H1 (cell line): ENCODE data around the gene ACOT12. TPM values are rescaled to one million over a fixed set of nuclear protein-coding genes. Genes with fewer than 3 reads are reported as not detected.

Experiments used
- CTCF ChIA-PET: fragments of 300-600 bp; sonication (Branson Sonifier 250); formaldehyde crosslinking; loops from one replicate; lab custom pipeline; 2021; ENCODE audit not compliant: partially characterized antibody; lab: Charles Lee
- POLR2A ChIA-PET: fragments of 300-600 bp; sonication (Branson Sonifier 250); formaldehyde crosslinking; loops from one replicate; lab custom pipeline; 2021; ENCODE audit warnings: inconsistent platforms; ENCODE audit not compliant: partially characterized antibody; lab: Charles Lee
- DNase-seq, 2 experiments: peaks; one replicate each; pipeline versions ENCODE4 v3.0.0 to v3.0.0-alpha.2; 2010 to 2022; ENCODE audit warnings: low spot score in 2 of 2, low read depth in 1 of 2, mixed read lengths in 1 of 2
- FAIRE-seq: peaks from 2 replicates; lab custom pipeline; 2011; peaks lifted over from hg19 to GRCh38; lab: Jason Lieb, UNC
- H2AFZ ChIP-seq: 2 replicates; pipeline ENCODE4 v1.8.1; 2012; ENCODE audit warnings: low read length, inconsistent platforms
- H2AK5ac ChIP-seq: 2 replicates; pipeline ENCODE4 v1.6.1; 2013; ENCODE audit warnings: low read depth, low read length
- H2BK120ac ChIP-seq: replicated peaks from 2 replicates; pipeline ENCODE3; 2013; ENCODE audit warnings: low read depth, low read length, inconsistent platforms
- H2BK12ac ChIP-seq: 2 replicates; pipeline ENCODE4 v1.6.1; 2013; ENCODE audit warnings: low read depth, low read length
- H2BK15ac ChIP-seq: 2 replicates; pipeline ENCODE4 v1.6.1; 2013; ENCODE audit warnings: low read length
- H2BK20ac ChIP-seq: 2 replicates; pipeline ENCODE4 v1.6.1; 2013; ENCODE audit warnings: low read length
- H2BK5ac ChIP-seq: 2 replicates; pipeline ENCODE4 v1.6.1; 2013; ENCODE audit warnings: low read depth, low read length
- H3K14ac ChIP-seq: 2 replicates; pipeline ENCODE4 v1.6.1; 2013; ENCODE audit warnings: inconsistent platforms; ENCODE audit not compliant: insufficient read length
- H3K18ac ChIP-seq: 2 replicates; pipeline ENCODE4 v1.6.1; 2013; ENCODE audit warnings: low read length; ENCODE audit errors: extremely low read depth
- H3K23ac ChIP-seq: 2 replicates; pipeline ENCODE4 v1.6.1; 2013; ENCODE audit warnings: inconsistent platforms; ENCODE audit not compliant: insufficient read length
- H3K23me2 ChIP-seq: 2 replicates; pipeline ENCODE4 v1.6.1; 2013; ENCODE audit warnings: low read depth, low read length
- H3K27ac ChIP-seq: 2 replicates; pipeline ENCODE4 v1.6.1; 2011; ENCODE audit warnings: low read depth, low read length, inconsistent platforms
- H3K27me3 ChIP-seq, 4 experiments: replicated peaks in 1 of 4; 1 replicate in 1 of 4; 2 replicates in 3 of 4; pipeline versions ENCODE4 v1.6.1 to v1.8.1; 2011 to 2013; ENCODE audit warnings: low read length in 3 of 4, mild to moderate bottlenecking in 3 of 4, inconsistent platforms in 2 of 4, mixed read lengths in 2 of 4, moderate library complexity in 1 of 4; ENCODE audit not compliant: control insufficient read depth in 3 of 4, insufficient read depth in 3 of 4; ENCODE audit errors: extremely low read depth in 1 of 4
- H3K36me3 ChIP-seq, 4 experiments: 2 replicates each; pipeline versions ENCODE4 v1.6.1 to v1.8.1; 2011 to 2013; ENCODE audit warnings: mild to moderate bottlenecking in 4 of 4, low read length in 3 of 4, moderate library complexity in 2 of 4, control low read depth in 1 of 4, inconsistent platforms in 1 of 4; ENCODE audit not compliant: insufficient read depth in 4 of 4, control insufficient read depth in 2 of 4
- H3K4ac ChIP-seq: replicated peaks from 2 replicates; pipeline ENCODE3; 2013; ENCODE audit warnings: low read length, low read depth, mixed read lengths, inconsistent platforms; ENCODE audit not compliant: insufficient read length
- H3K4me1 ChIP-seq, 4 experiments: replicated peaks in 1 of 4; 1 replicate in 1 of 4; 2 replicates in 3 of 4; pipeline versions ENCODE4 v1.6.1 to v1.8.1; 2011 to 2013; ENCODE audit warnings: low read length in 3 of 4, inconsistent platforms in 2 of 4, mixed read lengths in 1 of 4; ENCODE audit not compliant: insufficient read depth in 4 of 4, control insufficient read depth in 3 of 4
- H3K4me2 ChIP-seq, 2 experiments: 2 replicates each; pipeline versions ENCODE4 v1.6.1 to v1.8.1; 2011 to 2013; ENCODE audit warnings: low read depth in 2 of 2, low read length in 2 of 2, control low read depth in 1 of 2, inconsistent platforms in 1 of 2, mild to moderate bottlenecking in 1 of 2; ENCODE audit not compliant: insufficient read depth in 1 of 2
- H3K4me3 ChIP-seq, 4 experiments: fragments of 200-600, 300-600 bp in 1 of 4; sonication (generic), shearing (Covaris generic), sonication (Bioruptor Twin) in 1 of 4; 2 replicates each; pipeline versions ENCODE4 v1.5.1 to v1.8.1; 2011 to 2016; ENCODE audit warnings: low read length in 4 of 4, low read depth in 3 of 4, control low read depth in 2 of 4, inconsistent platforms in 2 of 4, mild to moderate bottlenecking in 2 of 4, mixed read lengths in 1 of 4, moderate library complexity in 1 of 4; ENCODE audit not compliant: insufficient read depth in 2 of 4; ENCODE audit errors: extremely low read depth in 1 of 4
- H3K56ac ChIP-seq: replicated peaks from 2 replicates; pipeline ENCODE3; 2013; ENCODE audit warnings: low read depth, mild to moderate bottlenecking, mixed read lengths, low read length, inconsistent platforms; ENCODE audit not compliant: insufficient read length
- H3K79me1 ChIP-seq: 2 replicates; pipeline ENCODE4 v1.6.1; 2013; ENCODE audit warnings: low read depth, low read length, control low read depth
- H3K79me2 ChIP-seq, 2 experiments: 2 replicates each; pipeline versions ENCODE4 v1.6.1 to v1.8.1; 2012 to 2013; ENCODE audit warnings: low read length in 2 of 2, mild to moderate bottlenecking in 2 of 2, inconsistent platforms in 1 of 2; ENCODE audit not compliant: insufficient read depth in 2 of 2, control insufficient read depth in 1 of 2
- H3K9ac ChIP-seq, 4 experiments: replicated peaks in 1 of 4; 1 replicate in 1 of 4; 2 replicates in 3 of 4; pipeline versions ENCODE4 v1.6.1 to v1.8.1; 2011 to 2013; ENCODE audit warnings: low read depth in 3 of 4, low read length in 3 of 4, control low read depth in 2 of 4, mild to moderate bottlenecking in 2 of 4, moderate library complexity in 2 of 4, inconsistent platforms in 1 of 4; ENCODE audit errors: extremely low read depth in 1 of 4
- H3K9me3 ChIP-seq, 2 experiments: 2 replicates each; pipeline versions ENCODE4 v1.6.1 to v1.8.1; 2012 to 2013; ENCODE audit warnings: mild to moderate bottlenecking in 2 of 2, moderate library complexity in 2 of 2, control low read depth in 1 of 2, inconsistent platforms in 1 of 2, low read depth in 1 of 2, low read length in 1 of 2, mixed read lengths in 1 of 2; ENCODE audit not compliant: insufficient read depth in 2 of 2
- H4K20me1 ChIP-seq, 2 experiments: replicated peaks in 1 of 2; 2 replicates each; pipeline versions ENCODE3 to v1.8.1; 2011 to 2013; ENCODE audit warnings: inconsistent platforms in 2 of 2, low read length in 2 of 2, mild to moderate bottlenecking in 1 of 2; ENCODE audit not compliant: insufficient read depth in 2 of 2, control insufficient read depth in 1 of 2
- H4K5ac ChIP-seq: 2 replicates; pipeline ENCODE4 v1.6.1; 2013; ENCODE audit warnings: low read length, low read depth, mixed read lengths, inconsistent platforms; ENCODE audit not compliant: insufficient read length
- H4K8ac ChIP-seq: 2 replicates; pipeline ENCODE4 v1.8.0; 2013; ENCODE audit warnings: mild to moderate bottlenecking, moderate library complexity, low read length, inconsistent platforms; ENCODE audit not compliant: insufficient read depth; ENCODE audit errors: extremely low read depth
- H4K91ac ChIP-seq: replicated peaks from 2 replicates; pipeline ENCODE3; 2013; ENCODE audit warnings: low read length, mixed read lengths, inconsistent platforms; ENCODE audit not compliant: insufficient read length
- ASH2L ChIP-seq: fragments of 200-600, 300-600 bp; sonication (generic); IDR thresholded peaks from one replicate; pipeline ENCODE4 v1.7.1; 2017; ENCODE audit warnings: low read length
- CHD1 ChIP-seq: IDR thresholded peaks from 2 replicates; pipeline ENCODE4 v1.6.1; 2012; ENCODE audit warnings: low read depth, low read length, improper control_type of control experiment
- JUND ChIP-seq: IDR thresholded peaks from 2 replicates; pipeline ENCODE4 v1.6.1; 2011; ENCODE audit warnings: mild to moderate bottlenecking, improper control_type of control experiment, low read length
- KDM1A ChIP-seq: fragments of 200-600, 300-600 bp; sonication (generic); IDR thresholded peaks from 2 replicates; pipeline ENCODE4 v1.7.1; 2016; ENCODE audit warnings: mild to moderate bottlenecking, low read length, borderline replicate concordance
- MAFK ChIP-seq: IDR thresholded peaks from 2 replicates; pipeline ENCODE4 v1.6.1; 2012; ENCODE audit warnings: low read depth, mild to moderate bottlenecking, improper control_type of control experiment, low read length
- NRF1 ChIP-seq: IDR thresholded peaks from 2 replicates; pipeline ENCODE4 v1.6.1; 2011; ENCODE audit warnings: mild to moderate bottlenecking, low read depth, low read length, improper control_type of control experiment
- RBBP5 ChIP-seq: IDR thresholded peaks from 2 replicates; pipeline ENCODE4 v1.7.1; 2012; ENCODE audit warnings: low read depth, mild to moderate bottlenecking, inconsistent platforms, low read length, moderate library complexity, borderline replicate concordance
- RNF2 ChIP-seq: fragments of 200-900, 300-1000 bp; sonication (generic); IDR thresholded peaks from 2 replicates; pipeline ENCODE4 v1.7.1; 2016; ENCODE audit warnings: borderline replicate concordance, low read depth, mild to moderate bottlenecking, antibody characterized with exemption, low read length; ENCODE audit not compliant: poor library complexity, severe bottlenecking; ENCODE audit errors: missing control alignments
- SRF ChIP-seq: IDR thresholded peaks from 2 replicates; pipeline ENCODE4 v1.6.1; 2011; ENCODE audit warnings: mild to moderate bottlenecking, low read depth, low read length, moderate library complexity
- WGBS, 2 experiments: shearing (Covaris generic) in 1 of 2; methylation state at CpG; one replicate each; pipeline versions ENCODE4 v1.1.6 to v1.1.7; 2013 to 2015; ENCODE audit warnings: low lambda C conversion rate in 2 of 2, mixed read lengths in 2 of 2, inconsistent platforms in 1 of 2, low coverage in 1 of 2, missing lambda C conversion rate in 1 of 2; ENCODE audit not compliant: insufficient replicate concordance in 2 of 2, insufficient coverage in 1 of 2, insufficient read length in 1 of 2; ENCODE audit errors: extremely low coverage in 1 of 2, missing lambda C conversion rate in 1 of 2; 5-methylcytosine and 5-hydroxymethylcytosine counted together
- polyA plus RNA-seq, 7 experiments: library from polyadenylated mRNA; depleted of rRNA in 3 of 7; stranded (reverse) in 5 of 7; unstranded in 2 of 7; fragments of >200 nt in 5 of 7; fragments of 200-250 nt in 2 of 7; gene quantifications; 1 replicate in 5 of 7; 2 replicates in 1 of 7; 4 replicates in 1 of 7; pipeline versions ENCODE4 v1.2.1 to v1.2.3, GENCODE V29; 2011 to 2013; ENCODE audit warnings: missing spikeins in 2 of 7, mixed read lengths in 2 of 7
- total RNA-seq: library from RNA; stranded (reverse); fragmentation: NEBNext Ultra II Directional; extraction: Animal tissue kit (Norgen Biotek cat#: 25700); gene quantifications from 2 replicates; pipeline ENCODE4 v1.2.1, GENCODE V29; 2021
- TF ChIP-seq, protein P1 (sequence below): IDR thresholded peaks from 2 replicates; pipeline ENCODE4 v1.6.1; 2012; ENCODE audit warnings: inconsistent platforms

Gene ACOT12
- total and polyA plus RNA-seq, 2 of the 8 experiments (the other 6 are each of a cell fraction or from before 2014, with no cell fraction given): 0.29 TPM; not detected in 1

- Histone ChIP-seq H2BK20ac (no peak overlapping the region), H2AFZ (no peak overlapping the region), H4K8ac (no peak overlapping the region), H4K20me1 (no peaks in the 10 kb centered on the region), H3K4ac (no peak overlapping the region), H2BK15ac (no peak overlapping the region), H4K5ac (no peak overlapping the region), H3K27ac (no peak overlapping the region), H3K23me2 (no peaks in the 10 kb centered on the region; the same call in 1 of the 2 replicates), H3K79me1 (no peaks in the 10 kb centered on the region), H3K36me3 (no peaks in the 10 kb centered on the region), H3K23ac (no peak overlapping the region), H3K4me1 (no peaks in the 10 kb centered on the region), H2BK120ac (no peak overlapping the region), H3K18ac (no peak overlapping the region), H3K4me3 (no peak overlapping the region), H3K9ac (no peak overlapping the region), H3K14ac (no peak overlapping the region), H3K4me2 (no peak overlapping the region), H2AK5ac (no peak overlapping the region), H3K27me3 (no peaks in the 10 kb centered on the region), H3K9me3 (no peaks in the 10 kb centered on the region), H2BK12ac (no peak overlapping the region), H3K79me2 (no peaks in the 10 kb centered on the region), H2BK5ac (no peak overlapping the region), H4K91ac (no peak overlapping the region), H3K56ac (no peak overlapping the region)
- ChIA-PET POLR2A (no interaction called here), CTCF (no interaction called here)
- FAIRE-seq (no peak), DNase-seq (no peak)
- WGBS, 2 experiments: 93% methylated on average over 2 of the region's 2 CpGs; no CpG with 5 or more reads in 1 of the 2 experiments
- no peak for TF ChIP-seq NRF1
- no peak for TF ChIP-seq ASH2L
- no peak for TF ChIP-seq MAFK
- TF ChIP-seq JUND: no peak
- no peak for TF ChIP-seq RBBP5
- TF ChIP-seq RNF2: no peak
- no peak for TF ChIP-seq KDM1A
- TF ChIP-seq, protein P1, sequence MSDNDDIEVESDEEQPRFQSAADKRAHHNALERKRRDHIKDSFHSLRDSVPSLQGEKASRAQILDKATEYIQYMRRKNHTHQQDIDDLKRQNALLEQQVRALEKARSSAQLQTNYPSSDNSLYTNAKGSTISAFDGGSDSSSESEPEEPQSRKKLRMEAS: no peak
- no peak for TF ChIP-seq CHD1
- no peak for TF ChIP-seq SRF
Measured at GRCh38 chr5:81337803-81338202, 56.1 kb downstream of the ACOT12 start.
